GM21825 (cell line): ENCODE measurements around the gene OSM.

Experiments used
- ATAC-seq: cut with Tn5 transposase; IDR thresholded peaks from one replicate; pipeline ENCODE4 v1.9.1; 2021; ENCODE audit warnings: mild to moderate bottlenecking, moderate library complexity; ENCODE audit not compliant: unreplicated experiment

The OSM gene

DNA sequence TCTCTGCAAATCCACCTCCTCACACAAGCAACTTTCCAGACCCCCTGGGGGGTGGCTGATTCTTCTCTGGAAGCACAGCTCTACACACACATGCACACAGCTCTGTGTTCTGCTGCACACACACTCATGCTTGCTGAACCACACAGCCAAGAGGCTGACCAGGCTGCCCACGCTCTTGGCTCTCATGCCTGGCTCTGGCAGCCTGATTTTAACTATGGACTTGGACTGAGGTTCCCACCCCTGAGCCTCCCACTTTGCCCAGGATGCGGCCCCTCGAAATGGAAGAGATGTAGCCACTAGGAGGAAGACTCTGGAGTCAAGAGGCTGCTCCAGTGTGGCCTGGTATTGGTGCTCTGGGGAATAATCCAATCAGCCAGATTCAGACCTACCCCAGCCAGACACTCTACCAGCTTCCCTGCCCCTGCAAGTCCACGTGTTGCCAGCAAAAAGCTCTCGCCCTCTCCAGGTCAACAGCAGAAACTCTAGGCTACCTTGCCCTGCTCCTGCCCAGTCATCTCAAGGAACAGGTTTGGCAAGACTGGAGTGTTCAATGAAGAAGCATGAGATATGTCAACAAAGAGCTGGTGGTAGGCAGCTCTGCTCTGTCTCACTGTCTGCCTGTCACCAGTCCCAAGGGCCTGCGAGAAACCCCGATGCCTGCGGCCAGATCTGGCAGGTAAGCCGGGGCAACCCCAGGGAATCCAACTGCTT lies 31.5 kb upstream of the OSM start:
- ATAC-seq = no peak

DNA sequence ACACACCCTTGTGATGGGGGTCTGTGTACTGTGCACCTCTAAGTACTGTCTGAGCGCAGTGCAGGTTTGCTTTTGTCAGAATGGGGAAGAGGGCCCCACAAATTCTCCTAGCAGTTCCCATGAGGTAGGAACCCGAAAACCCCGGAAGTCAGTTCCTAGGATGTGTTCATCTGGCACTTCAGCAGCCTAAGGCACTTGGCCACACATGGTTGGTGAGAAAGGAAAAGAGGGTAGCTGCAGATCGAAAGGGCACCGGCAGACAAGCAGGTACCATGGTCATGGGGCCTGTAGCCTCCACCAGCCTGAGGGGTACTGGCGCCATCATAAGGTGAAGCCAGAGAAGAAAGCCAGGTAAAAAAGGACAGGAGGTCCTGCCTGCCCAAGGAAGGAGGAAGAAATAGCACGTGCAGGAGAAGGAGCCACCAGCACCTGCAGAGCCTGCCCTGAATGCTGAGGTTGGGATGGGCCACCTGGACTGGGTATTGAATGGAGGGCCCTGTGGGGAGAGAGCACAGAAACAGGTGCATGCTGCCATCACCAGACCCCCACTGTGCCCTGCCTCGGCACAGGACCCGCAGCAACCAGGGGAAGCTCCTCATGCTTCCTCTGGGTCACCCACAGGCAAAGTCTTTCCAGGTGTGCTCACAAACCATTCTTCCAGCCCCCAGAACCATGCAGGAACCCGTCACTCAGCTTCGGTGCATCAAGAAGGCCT lies 30.8 kb upstream of the OSM start:
- ATAC-seq = no peak

DNA sequence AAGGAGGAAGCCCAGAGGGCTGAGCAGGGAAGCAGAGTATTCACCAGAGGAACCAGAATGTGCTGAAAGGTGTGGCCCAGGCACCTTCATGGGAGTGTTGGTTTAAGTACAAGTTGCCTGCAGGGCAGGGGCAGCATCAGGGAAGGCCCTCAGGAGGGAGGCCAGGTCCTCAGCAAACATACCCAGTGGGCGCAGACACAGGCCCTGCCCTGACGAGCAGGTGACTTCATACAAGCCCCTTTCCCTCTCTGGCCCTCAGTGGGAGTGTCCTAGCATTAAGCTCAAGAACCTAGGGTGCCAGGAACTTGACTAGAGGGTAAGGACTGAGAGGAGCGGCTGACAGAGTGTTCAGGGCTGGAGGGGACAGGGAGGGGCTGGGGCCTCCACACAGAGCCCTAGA lies 30.2 kb upstream of the OSM start:
- ATAC-seq = no peak

DNA sequence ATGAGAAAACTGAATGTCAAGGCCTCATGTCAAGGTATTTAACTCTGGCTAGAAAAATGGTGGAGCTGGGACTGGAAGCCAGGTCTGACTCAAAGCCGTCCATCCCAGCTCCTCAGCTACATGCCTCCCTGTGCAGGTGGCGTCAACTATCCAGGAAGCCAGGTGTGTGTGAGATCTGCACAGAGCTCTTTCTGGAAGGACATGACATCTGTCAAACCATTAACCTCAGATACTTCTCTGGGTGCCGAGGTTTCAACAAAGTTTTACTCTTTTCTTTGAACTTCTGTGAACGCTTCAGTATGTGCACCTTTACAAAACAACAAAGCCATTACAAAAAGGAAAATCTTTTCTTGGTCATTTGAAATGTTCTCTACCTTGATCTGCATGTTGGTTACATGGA lies 29.7 kb upstream of the OSM start:
- ATAC-seq = no peak

DNA sequence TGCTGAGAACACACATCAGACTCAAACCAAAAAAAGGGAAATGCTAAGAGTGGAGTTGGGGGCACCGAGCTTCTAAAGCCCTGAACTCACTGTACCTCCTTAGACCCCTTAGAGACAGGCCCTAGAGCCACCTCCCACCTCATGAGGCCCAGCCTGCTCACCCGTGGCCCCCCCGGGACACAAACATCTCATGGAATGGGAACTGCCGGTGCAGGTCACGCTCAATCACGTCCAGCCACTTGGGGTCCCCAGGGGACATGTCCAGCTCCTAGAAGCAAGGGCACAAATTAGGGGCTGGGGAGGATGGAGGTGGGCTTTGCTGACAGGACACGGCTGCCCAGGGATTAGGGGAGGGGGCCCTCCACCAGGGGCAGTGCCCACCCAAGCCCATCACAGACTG lies 28.9 kb upstream of the OSM start:
- no peak for ATAC-seq

DNA sequence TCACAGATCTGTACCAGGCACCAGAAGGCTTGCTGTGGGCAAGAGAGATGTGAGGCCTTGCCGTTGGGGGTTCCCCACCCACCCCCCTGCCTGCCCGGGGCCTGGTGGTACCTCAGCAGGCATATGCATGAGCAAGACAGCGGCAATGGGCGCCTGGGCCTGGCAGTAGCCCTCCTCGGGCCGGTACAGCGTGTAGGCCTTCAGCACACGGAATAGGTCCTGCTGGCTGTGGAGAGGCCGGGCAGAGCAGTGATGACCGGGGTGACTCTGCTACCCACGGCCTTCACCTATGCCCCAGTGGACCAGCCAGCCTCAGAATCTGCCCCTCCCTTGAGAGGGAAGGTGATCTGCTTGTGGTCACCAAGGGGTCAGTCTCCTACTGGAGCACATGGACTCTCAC lies 28.2 kb upstream of the OSM start:
- no peak for ATAC-seq

DNA sequence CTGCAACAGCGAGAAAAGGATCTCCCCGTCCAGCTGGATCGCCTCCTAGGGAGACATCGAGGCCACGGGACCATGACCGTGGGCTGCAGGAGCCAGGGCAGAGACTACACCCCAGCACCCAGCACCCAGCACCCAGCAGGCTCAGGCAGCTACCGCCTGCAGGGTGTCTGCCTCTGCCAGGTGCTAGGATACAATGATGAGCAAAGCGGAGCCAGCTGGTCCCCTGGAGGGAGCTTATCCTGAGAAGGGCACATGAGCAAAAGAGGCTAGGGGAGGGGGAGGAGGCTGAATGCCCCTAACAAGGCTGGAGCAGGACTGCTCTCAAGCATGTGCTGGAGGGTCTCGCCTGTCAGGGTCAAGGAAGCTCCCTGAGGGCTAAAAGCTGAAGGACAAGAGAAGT lies 27.4 kb upstream of the OSM start:
- no peak for ATAC-seq

DNA sequence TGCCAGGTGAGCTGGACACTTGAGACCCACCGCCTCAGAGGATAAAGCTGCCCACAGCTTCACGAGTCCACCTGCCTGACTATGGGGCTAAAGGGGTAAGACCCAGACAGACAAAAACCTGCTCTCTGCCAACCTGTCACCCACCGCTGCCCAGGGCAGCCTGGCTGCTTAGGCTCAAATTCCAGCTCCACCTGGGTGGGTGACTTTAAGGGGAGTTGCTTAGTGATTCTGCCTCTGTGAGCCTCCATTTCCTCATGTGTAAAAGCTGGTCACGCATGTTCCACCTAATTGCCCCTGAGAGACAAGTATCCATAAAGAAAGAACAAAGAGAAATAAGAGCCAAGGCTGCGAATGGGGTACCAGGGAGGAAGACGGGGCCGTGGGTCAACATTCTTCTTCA lies 26.4 kb upstream of the OSM start:
- ATAC-seq = no peak

DNA sequence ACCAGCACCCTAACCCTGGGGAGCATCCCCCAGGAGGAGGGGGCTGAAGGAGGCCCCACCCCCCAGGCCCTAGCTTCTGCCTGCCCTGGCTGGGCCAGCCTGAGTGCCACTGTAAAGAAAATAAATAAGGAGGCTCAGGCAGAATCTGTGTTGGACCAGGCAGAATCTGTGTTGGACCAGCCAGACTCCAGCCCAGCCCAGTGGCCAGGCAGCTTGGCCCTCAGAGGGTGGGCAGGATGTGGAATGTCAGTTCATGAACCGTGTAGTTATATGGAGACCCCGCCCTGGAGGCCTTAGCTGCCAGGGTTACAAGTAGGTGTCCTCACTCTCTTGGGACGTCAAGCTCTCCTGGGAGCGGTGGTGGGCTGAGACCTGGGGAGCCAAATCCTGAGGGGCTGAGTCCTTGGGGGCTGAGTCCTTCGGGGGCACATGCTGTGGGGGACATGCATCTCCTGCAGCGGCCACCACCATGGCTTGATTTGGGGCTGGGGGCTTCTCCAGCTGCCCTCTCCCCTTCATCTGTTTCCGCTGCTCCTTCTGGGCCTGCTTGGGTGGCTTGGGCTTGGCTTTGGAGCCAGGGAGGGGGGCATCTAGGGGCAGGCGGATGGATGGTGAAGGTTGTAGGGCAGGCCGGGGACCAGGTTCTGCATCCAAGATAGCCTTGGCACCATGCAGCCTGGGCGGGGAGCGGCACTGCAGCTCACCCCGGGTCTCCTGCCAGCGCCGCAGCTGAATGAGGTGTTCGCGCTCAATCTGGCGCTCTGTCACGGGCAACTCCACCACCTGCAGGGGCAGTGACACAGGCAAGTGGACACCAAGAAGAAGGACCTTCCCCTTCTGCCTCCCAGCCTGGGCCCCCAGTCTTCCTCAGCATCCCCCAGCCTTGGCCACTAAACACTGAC lies 25.7 kb upstream of the OSM start:
- ATAC-seq = no peak

DNA sequence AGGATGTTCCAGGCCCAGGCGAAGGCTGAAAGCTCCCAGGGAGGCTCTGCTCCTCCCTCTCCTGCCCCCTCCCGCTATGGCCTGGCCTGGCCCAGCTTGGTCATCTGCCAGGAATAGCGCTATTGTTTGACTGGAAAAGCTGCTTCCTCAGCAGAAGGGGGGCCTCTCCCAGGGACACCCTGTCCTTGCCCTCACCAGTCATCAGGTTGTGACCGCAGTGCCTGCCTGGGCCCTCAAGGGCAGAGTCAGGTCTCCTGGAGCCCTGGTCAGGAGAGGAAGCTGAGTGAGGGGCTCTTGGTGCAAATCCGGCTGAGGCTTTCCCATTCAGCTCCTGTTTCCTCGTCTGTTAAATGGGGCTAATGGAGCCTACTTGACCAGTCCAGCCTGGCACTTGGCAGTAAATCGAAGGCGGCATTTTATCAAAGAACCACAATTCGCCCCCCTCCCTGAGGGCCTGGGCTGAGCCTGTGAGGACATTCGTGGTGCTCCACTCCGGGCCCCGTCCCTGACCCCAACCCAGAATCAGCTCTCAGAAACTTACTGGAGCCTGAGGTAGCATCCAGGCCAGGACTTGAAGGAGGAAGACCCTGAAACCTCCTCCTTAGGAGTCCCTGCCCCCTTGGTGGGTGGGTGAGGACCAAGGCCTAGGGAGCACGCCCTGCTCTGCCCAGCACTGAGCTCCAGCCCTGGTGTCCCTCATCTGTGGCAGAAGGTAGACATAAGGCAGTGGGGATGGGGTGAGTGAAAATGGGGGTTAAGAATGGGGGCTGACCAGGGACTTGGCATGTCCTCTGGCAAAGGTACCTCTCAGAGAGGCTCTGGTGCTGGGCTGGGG lies 24.6 kb upstream of the OSM start:
- ATAC-seq = no peak

DNA sequence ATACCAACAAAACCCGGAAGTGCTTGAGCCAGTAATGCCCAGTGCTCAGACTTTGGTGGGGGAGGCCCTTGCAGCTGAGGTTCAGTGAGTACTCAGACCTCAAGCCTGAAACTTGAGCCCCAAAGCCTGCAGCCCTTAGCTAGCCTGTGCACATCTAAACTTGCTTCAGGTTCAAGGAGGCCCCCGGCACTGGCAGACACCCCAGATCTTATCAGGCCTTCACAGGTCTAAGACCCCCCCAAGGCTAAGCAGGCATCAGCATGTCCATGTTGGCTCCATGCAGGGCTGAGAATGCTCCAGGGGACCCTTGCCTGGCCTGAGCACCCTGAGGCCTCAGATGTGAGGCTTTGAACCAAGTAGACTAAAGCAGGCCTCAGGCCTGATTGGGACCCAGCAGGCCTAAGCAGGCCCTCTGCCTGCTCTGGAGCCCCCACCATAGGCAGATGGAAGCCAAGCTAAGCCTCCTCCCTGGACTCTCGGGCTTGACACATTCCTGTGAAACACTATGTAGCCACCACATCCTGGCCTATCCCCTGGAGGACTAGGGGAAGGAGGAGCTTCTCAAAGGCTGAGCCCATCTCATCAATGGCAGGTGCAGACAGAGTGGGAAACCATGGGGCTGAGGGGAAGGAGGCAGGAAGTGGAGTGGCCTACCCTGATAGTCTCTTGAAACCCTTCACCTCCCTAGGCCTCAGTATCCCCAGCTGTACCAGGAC lies 23.8 kb upstream of the OSM start:
- ATAC-seq = no peak

DNA sequence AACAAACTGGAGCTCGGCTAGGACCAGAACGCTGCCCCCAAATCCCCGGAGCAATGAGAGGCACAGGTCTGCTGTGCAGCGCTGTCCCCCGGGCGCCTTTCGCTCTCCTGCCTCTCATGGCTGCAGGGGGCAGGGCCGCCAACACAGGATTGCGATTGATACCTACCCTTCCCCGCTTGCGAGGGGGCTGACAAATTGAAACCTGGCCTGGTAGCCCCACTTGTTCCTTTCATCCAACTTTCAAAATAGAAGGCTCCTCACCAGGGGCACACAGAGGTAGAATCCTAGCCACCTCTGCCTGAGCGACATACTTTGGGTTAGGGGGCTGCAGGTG lies 23.3 kb upstream of the OSM start:
- ATAC-seq = peak; percentile 9

DNA sequence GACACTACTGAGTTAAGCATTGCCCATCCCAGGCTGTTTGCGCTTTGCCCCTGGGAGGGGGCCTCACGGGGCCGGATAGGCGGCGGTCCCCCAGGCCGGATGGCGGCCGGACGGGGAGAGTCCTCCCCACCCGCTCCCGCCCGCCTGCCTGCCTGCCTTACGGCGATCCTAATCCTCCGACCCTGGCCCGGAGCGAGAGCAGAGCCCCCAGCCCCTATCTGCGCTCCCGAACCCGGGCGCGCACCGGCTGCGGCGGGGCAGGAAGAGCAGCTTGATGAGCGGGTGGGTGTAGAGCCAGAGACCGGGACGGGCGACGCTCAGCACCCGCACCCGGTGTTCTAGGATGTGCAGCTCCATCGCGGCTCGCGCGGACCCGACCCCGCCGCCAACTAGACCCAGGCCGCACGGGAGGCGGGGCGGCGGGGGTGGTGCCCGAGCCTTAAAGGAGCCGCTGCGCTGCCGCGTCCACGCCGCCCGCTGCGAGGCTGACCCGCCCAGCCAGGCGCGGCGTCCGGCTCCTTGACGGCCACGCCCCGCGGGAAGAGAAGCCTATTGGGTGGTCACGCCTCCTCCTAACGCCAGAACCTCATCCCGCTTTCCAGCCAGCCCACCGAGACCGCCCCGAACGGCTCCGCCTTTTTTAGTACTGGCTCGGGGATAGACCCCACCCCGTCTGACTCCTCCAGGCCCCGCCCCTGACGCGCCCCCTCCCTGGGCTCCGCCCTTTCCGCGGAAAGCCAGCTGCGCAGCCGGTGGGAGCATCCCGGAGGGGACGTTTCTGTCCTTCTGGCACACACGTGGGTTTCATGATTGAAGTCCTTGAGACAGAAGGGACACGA lies 22.7 kb upstream of the OSM start, which contains the start of gene CASTOR1:
Gene CASTOR1 (minus strand): TSS at position 365 of the 839 bp plus-strand sequence. CDS start 8 bp downstream, at position 357.
- peak; percentile 55 for ATAC-seq

DNA sequence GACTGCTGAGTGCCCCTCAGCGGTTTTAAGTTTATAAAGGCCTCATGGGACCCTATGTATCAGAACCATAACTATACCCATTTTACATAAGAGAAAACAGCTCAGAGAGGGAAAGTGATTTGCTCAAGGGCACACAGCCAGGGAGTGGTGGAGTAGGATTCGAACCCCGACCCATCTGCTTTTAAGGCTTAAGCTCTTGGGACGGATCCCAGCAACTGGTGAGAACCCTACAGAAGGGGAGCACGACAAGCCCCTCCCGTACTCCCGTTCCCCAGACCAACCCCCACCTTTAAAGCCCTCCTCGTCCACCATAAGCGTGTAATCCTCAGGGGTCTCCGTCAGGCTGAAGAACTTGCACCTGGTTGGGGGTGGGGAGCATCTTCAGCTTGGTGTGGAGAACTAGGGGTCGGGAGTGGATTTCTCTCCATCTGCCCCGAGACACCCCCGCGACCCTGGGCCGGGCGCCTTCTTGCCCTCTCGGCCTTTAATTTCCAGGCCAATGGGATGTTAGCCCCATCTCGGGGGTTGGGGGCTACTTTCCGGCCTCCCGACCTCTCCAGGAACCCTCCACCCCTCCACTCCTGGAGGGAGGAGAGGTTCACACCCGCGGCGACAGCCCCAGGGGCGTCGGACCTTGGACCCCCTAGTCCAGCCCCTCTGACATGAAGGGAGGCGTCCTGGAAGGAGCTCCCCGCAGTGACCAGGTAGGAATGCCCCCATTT lies 21.9 kb upstream of the OSM start:
- ATAC-seq = no peak

DNA sequence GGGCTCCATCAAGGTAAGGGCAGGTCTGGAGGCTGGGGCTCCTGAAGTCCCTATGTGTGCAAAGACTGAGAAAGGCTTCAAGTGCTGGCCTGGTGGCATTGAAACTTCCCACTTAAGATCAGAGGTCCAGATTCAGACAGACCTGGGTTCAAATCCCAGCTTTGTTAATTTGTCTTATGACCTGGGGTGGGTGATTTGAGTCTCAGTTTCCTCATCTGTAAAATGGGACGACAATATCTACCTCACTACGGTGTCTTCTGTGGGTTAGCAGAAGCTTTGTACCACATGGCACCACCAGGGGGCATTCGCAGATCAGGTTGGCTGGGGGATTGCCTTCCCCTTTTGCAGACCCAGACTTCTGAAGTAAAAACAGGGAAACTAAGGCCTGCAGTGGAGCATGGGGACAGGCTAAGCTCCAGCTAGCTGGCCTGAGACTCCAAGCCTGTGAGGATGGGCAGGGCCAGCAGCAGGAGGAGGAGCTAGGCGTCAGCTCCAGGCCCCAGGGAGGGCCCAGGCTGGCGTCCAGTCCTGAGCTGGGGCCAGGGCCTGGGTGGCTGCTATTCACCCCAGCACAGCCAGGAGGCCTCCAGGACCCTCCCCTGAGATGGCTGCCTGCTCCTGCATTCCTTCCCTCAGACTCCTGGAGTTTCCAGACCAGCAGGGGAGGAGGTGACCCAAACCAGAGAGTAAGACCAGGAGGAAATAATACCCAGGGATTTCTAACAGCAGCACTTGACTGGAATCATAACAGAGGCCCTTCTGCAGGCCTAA lies 21.2 kb upstream of the OSM start:
- no peak for ATAC-seq

DNA sequence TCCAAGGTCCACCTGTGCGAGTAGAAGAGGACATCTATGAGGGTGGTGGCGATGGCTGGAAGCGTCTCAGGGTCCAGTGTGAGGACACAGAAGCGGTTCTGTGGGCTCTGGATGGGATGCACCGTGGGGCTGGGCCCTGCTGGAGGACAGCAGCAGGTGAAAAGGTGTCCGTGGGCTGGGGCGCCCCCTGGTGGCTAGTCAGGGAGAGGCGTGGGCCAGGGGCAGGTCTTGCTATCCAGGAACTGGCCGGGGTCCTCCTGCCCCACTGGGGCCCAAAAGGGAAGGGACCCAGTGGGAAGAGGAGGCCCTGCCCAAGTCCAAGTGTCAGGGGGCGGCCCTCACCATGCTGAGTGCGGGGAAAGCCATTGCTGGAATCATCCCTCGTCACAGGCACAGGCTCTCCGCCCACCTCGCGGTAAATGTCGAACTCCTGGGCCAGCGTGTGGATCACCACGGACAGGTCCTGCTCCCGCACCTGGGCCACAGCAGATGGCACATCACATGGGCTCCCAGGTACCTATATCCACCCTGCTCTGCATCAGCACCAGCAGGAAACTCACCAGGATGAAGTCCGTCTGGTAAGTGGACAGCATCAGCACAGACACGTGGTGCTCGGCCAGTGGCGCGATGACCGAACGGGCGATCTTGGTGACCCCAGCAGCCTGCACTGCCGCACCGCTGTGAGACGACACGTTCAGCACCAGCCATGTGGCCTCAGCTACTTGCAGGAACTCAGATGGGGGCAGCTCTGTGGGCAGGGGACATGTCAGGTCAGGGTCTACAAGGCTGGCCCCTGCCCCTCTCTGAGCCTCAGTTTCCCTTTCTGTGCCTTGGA lies 20.4 kb upstream of the OSM start:
- ATAC-seq = no peak

DNA sequence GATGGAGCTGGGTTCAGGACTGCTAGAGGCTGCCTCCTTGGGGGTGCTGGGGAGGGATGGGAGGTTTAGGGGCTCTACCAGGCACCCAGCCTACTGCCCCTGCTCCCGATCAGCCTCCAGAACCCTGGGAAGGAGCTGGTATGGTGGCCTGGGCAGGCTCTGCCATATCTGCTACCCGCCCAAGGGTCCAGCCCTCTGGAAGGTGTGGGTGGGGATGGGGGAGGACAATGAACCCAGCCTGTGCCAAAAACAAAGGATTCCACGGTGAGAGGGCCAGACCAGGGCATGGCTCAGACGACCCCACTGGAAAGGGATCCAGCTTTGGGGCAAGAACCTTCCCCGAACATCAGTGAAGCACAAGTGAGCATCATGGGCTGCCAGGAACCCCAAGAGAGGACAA lies 19.7 kb upstream of the OSM start:
- ATAC-seq = no peak
